Glutamatergic neuron (in vitro differentiated cells): ENCODE measurements around the gene ZMIZ1. TPM values are rescaled to one million over a fixed set of nuclear protein-coding genes. Genes with fewer than 3 reads are reported as not detected.

Experiments
- DNase-seq: peaks from one replicate; pipeline ENCODE4 v3.0.0; 2022
- H3K27ac Mint-ChIP-seq: one replicate; pipeline ENCODE4 v1.8.0; 2020; ENCODE audit warnings: mild to moderate bottlenecking, mixed read lengths, inconsistent platforms; ENCODE audit not compliant: unreplicated experiment
- H3K27me3 Mint-ChIP-seq: one replicate; pipeline ENCODE4 v1.8.0; 2020; ENCODE audit warnings: mild to moderate bottlenecking, moderate library complexity, mixed read lengths, inconsistent platforms; ENCODE audit not compliant: unreplicated experiment
- H3K36me3 Mint-ChIP-seq: one replicate; pipeline ENCODE4 v1.8.0; 2020; ENCODE audit warnings: mild to moderate bottlenecking, mixed read lengths, inconsistent platforms; ENCODE audit not compliant: unreplicated experiment
- H3K4me1 Mint-ChIP-seq: one replicate; pipeline ENCODE4 v1.8.0; 2020; ENCODE audit warnings: mild to moderate bottlenecking, low read depth, mixed read lengths, inconsistent platforms; ENCODE audit not compliant: unreplicated experiment
- H3K4me3 Mint-ChIP-seq: one replicate; pipeline ENCODE4 v1.8.0; 2020; ENCODE audit warnings: mild to moderate bottlenecking, mixed read lengths, inconsistent platforms; ENCODE audit not compliant: unreplicated experiment
- H3K9me3 Mint-ChIP-seq: one replicate; pipeline ENCODE4 v1.8.0; 2020; ENCODE audit warnings: mild to moderate bottlenecking, moderate library complexity, mixed read lengths, inconsistent platforms; ENCODE audit not compliant: unreplicated experiment
- CTCF ChIP-seq: fragments of 200-600 bp; sonication (generic); IDR thresholded peaks from one replicate; pipeline ENCODE4 v1.5.0; 2021; ENCODE audit not compliant: partially characterized antibody, unreplicated experiment
- total RNA-seq: library from RNA; stranded (reverse); fragmentation: NEBNext Ultra II Directional; extraction: Animal tissue kit (Norgen Biotek cat#: 25700); gene quantifications from one replicate; pipeline ENCODE4 v1.2.1, GENCODE V29; 2021; ENCODE audit not compliant: unreplicated experiment

The ZMIZ1 gene
- total RNA-seq, 1 donor from 2014 or later: 230 TPM

GRCh38 chr10:79298403-79299244, 229.9 kb downstream of the ZMIZ1 start:
- Mint-ChIP-seq H3K4me1 (no peaks in the 10 kb centered on the region), H3K9me3 (peaks cover 41% of the 10 kb centered on the region), H3K4me3 (no peak overlapping the region), H3K36me3 (no peaks in the 10 kb centered on the region), H3K27ac (peak overlapping the region; percentile 59), H3K27me3 (peaks cover 27% of the 10 kb centered on the region)
- DNase-seq: no peak
- no peak for TF ChIP-seq CTCF

- no peak for TF ChIP-seq CTCF
- peaks cover 32% of the 10 kb centered on the region for H3K9me3 Mint-ChIP-seq
- H3K4me1 Mint-ChIP-seq: no peaks in the 10 kb centered on the region
- DNase-seq: no peak
- H3K4me3 Mint-ChIP-seq: no peak overlapping the region
- H3K36me3 Mint-ChIP-seq: no peaks in the 10 kb centered on the region
- H3K27me3 Mint-ChIP-seq: peaks cover 26% of the 10 kb centered on the region
- H3K27ac Mint-ChIP-seq: peak overlapping the region; percentile 59
These were observed 230.9 kb downstream of the ZMIZ1 start for GRCh38 chr10:79299397-79300241.

- H3K27ac Mint-ChIP-seq: peak overlapping the region; percentile 33
- no peaks in the 10 kb centered on the region for H3K4me1 Mint-ChIP-seq
- no peak for DNase-seq
- peaks cover 28% of the 10 kb centered on the region for H3K9me3 Mint-ChIP-seq
- TF ChIP-seq CTCF: no peak
- no peaks in the 10 kb centered on the region for H3K36me3 Mint-ChIP-seq
- no peak overlapping the region for H3K4me3 Mint-ChIP-seq
- peaks cover 24% of the 10 kb centered on the region for H3K27me3 Mint-ChIP-seq
These were observed 231.9 kb downstream of the ZMIZ1 start for GRCh38 chr10:79300711-79301110.

GRCh38 chr10:79301754-79302530, 233.2 kb downstream of the ZMIZ1 start:
- peak overlapping the region; percentile 67 for H3K27ac Mint-ChIP-seq
- peaks cover 24% of the 10 kb centered on the region for H3K9me3 Mint-ChIP-seq
- TF ChIP-seq CTCF: no peak
- no peak for DNase-seq
- H3K4me1 Mint-ChIP-seq: no peaks in the 10 kb centered on the region
- peaks cover 26% of the 10 kb centered on the region for H3K27me3 Mint-ChIP-seq
- H3K36me3 Mint-ChIP-seq: no peaks in the 10 kb centered on the region
- H3K4me3 Mint-ChIP-seq: no peak overlapping the region
